Measurements from ENCODE around the gene BRSK1. TPM values are rescaled to one million over a fixed set of nuclear protein-coding genes. Genes with fewer than 3 reads are reported as not detected.

BRSK1 gene
- total and polyA plus RNA-seq, 10 of the 15 experiments (the other 5 are each of a cell fraction or from before 2014, with no cell fraction given) = 0.03 to 0.76 (median 0.25) TPM; not detected in 4

DNA sequence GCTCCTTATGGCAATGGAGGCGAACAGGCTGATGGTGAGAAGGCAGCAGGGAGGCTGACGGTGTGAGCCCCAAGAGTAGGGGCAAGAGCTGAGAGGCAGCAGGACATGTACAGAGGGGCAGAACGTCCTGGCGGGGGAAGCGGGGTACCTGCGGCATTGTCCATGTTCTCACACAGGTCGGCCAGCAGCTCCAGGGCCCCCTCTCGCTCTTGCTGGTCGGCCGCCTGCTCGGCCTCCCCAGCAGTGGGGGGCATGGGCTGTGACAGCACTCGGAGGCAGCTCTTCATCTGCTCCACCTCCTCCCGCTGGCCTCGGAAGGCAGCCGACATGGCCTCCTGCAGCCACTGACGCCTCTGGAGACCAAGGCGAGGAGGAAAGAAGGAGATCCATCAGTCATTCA, 6.3 kb upstream of the BRSK1 start:
- RAD21 ChIA-PET (ENCODE audit: unreplicated experiment) = interaction anchor here (1.3 to 3.8 kb wide), 2 partner anchors 18 to 22 kb away, joined by 4 to 46 read pairs; partner anchors contain the start of gene PPP6R1
- 0 out of 2 replicates have a peak overlapping the region, but pooled peaks have one; percentile 10 for H3K4me3 ChIP-seq
- POLR2A ChIA-PET = interaction anchor here (3.1 to 6.1 kb wide), 2 partner anchors 18 to 22 kb away, joined by 39 to 86 read pairs; partner anchors contain the start of gene PPP6R1
- no peak for ATAC-seq
- no TSS peak for BruUV-seq (replicated peaks)
- SMC1A ChIA-PET (ENCODE audit: uncharacterized antibody, unreplicated experiment) = interaction anchor here (0.6 to 7.6 kb wide), 5 partner anchors 9 to 24 kb away, joined by 3 to 68 read pairs (median 7); partner anchors contain the start of gene PPP6R1
- intact Hi-C loops (cut with micrococcal nuclease; ENCODE audit: unreplicated experiment) (no loop called here), in situ Hi-C loops (cut with MboI) (no loop called here)
- no peaks in the 10 kb centered on the region; the same call in 1 of the 2 replicates for H3K79me2 ChIP-seq (ENCODE audit: control insufficient read depth, insufficient read depth, low read length)
- TF ChIP-seq TAF1 (IDR thresholded peaks at IDR 0.05; ENCODE audit: borderline replicate concordance, low read depth, low read length) (no peak), STAT1 (conservative IDR thresholded peaks at IDR 0.05) (no peak), KLF5 (IDR thresholded peaks at IDR 0.05; ENCODE audit: partially characterized antibody) (no peak), EP300 (IDR thresholded peaks at IDR 0.05; ENCODE audit: borderline replicate concordance in 1 of 2, control insufficient read depth in 1 of 2, low read depth in 2 of 2, low read length in 2 of 2) (no peak), ZNF384 (IDR thresholded peaks at IDR 0.05; ENCODE audit: borderline replicate concordance, low read depth, low read length) (no peak), ZNF217 (IDR thresholded peaks at IDR 0.05) (no peak)
- no peak for DNase-seq (ENCODE audit: low read depth, low spot score)
- no peak overlapping the region for H3K9ac ChIP-seq (ENCODE audit: control insufficient read depth, insufficient read depth, low read length)
- H3K27ac ChIP-seq (ENCODE audit: control insufficient read depth, insufficient read depth) = peak overlapping the region; percentile 80; the same call in 1 of the 2 replicates
- CTCF ChIA-PET = interaction anchor here (1.0 to 2.6 kb wide), 4 partner anchors 15 to 22 kb away, joined by 3 to 6 read pairs (median 5); no protein-coding TSS in a partner anchor
- peaks cover 42% of the 10 kb centered on the region for H3K4me1 ChIP-seq (ENCODE audit: control insufficient read depth, insufficient read depth, low read length)
- no peaks in the 10 kb centered on the region for H3K27me3 ChIP-seq (replicated peaks in 1 of 2; ENCODE audit: control insufficient read depth in 2 of 2, insufficient read depth in 2 of 2, low read length in 1 of 2)
- H4K20me1 ChIP-seq (ENCODE audit: control insufficient read depth, insufficient read depth) = no peaks in the 10 kb centered on the region
- H3K4me2 ChIP-seq (ENCODE audit: control insufficient read depth, insufficient read depth) = peak overlapping the region; percentile 92
- no peaks in the 10 kb centered on the region; the same call in 2 of the 3 replicates for H3K9me3 ChIP-seq (replicated peaks; ENCODE audit: control insufficient read depth, insufficient read depth, low read length)
- H2AFZ ChIP-seq (ENCODE audit: control insufficient read depth, low read depth, low read length) = no peak overlapping the region
- no peak for FAIRE-seq
- peaks cover 0 to 3% of the 10 kb centered on the region in 2 experiments; a peak in 1 of 4 replicates for H3K36me3 ChIP-seq (ENCODE audit: control insufficient read depth in 2 of 2, insufficient read depth in 2 of 2, low read length in 1 of 2)
- 91% methylated on average over 17 of the region's 17 CpGs for WGBS (ENCODE audit: insufficient coverage, insufficient replicate concordance, low lambda C conversion rate, missing lambda C conversion rate)
